IMR-90 (cell line): ENCODE measurements around the gene GATA2. TPM values are rescaled to one million over a fixed set of nuclear protein-coding genes. Genes with fewer than 3 reads are reported as not detected.
A peak's percentile ranks its signal among the peaks of the same experiment; 100 is the strongest.

Experiments
- ATAC-seq: fragments of 200-7000 bp; cut with Tn5 transposase; 2 replicates; pipeline ENCODE4 v1.9.1; 2020; ENCODE audit warnings: low read depth, mild to moderate bottlenecking, moderate library complexity
- BruUV-seq: library from RNA; stranded (reverse); fragments of 400-500 nt; replicated peaks from 2 replicates; lab custom pipeline; 2021; lab: Mats Ljungman, UMichigan
- CTCF ChIA-PET: fragments of 300-600 bp; formaldehyde crosslinking; extraction: SDS; loops from one replicate; lab custom pipeline; 2021; ENCODE audit warnings: antibody characterized with exemption; lab: Yijun Ruan, JAX
- POLR2A ChIA-PET: fragments of 300-600 bp; sonication (Branson Sonifier 250); formaldehyde crosslinking; loops from one replicate; lab custom pipeline; 2022; ENCODE audit warnings: antibody characterized with exemption; ENCODE audit not compliant: unreplicated experiment; lab: Charles Lee
- DNase-seq: peaks from one replicate; pipeline ENCODE4 v3.0.0; 2013
- H2AFZ ChIP-seq: replicated peaks from 2 replicates; pipeline ENCODE3; 2013; ENCODE audit warnings: low read length, mild to moderate bottlenecking; ENCODE audit not compliant: poor library complexity
- H2AK5ac ChIP-seq: 2 replicates; pipeline ENCODE4 v1.6.1; 2013; ENCODE audit warnings: low read depth, low read length, inconsistent platforms
- H2AK9ac ChIP-seq: replicated peaks from 2 replicates; pipeline ENCODE3; 2013; ENCODE audit warnings: mild to moderate bottlenecking, low read depth, low read length, moderate library complexity; ENCODE audit not compliant: poor library complexity
- H2BK120ac ChIP-seq: 2 replicates; pipeline ENCODE4 v1.6.1; 2013; ENCODE audit warnings: low read depth, low read length, inconsistent platforms
- H2BK15ac ChIP-seq: 3 replicates; pipeline ENCODE4 v1.6.1; 2013; ENCODE audit warnings: low read depth, low read length, inconsistent platforms
- H2BK20ac ChIP-seq: 2 replicates; pipeline ENCODE4 v1.6.1; 2013; ENCODE audit warnings: low read depth, mild to moderate bottlenecking, inconsistent platforms, low read length, moderate library complexity
- H2BK5ac ChIP-seq: 2 replicates; pipeline ENCODE4 v1.6.1; 2013; ENCODE audit warnings: mild to moderate bottlenecking, low read depth, low read length, inconsistent platforms; ENCODE audit not compliant: poor library complexity, severe bottlenecking
- H3K14ac ChIP-seq: replicated peaks from 2 replicates; pipeline ENCODE4 v1.6.1; 2013; ENCODE audit warnings: low read depth, low read length, inconsistent platforms
- H3K18ac ChIP-seq: 2 replicates; pipeline ENCODE4 v1.6.1; 2013; ENCODE audit warnings: low read depth, low read length, control low read depth
- H3K23ac ChIP-seq: 2 replicates; pipeline ENCODE4 v1.6.1; 2013; ENCODE audit warnings: low read depth, low read length, inconsistent platforms
- H3K27ac ChIP-seq: 2 replicates; pipeline ENCODE4 v1.5.1; 2013; ENCODE audit warnings: mild to moderate bottlenecking, control low read depth, low read length; ENCODE audit not compliant: insufficient read depth
- H3K27me3 ChIP-seq: 2 replicates; pipeline ENCODE4 v1.6.1; 2013; ENCODE audit warnings: low read length; ENCODE audit not compliant: control insufficient read depth, insufficient read depth
- H3K36me3 ChIP-seq: 2 replicates; pipeline ENCODE4 v1.6.1; 2013; ENCODE audit warnings: low read length, mixed read lengths; ENCODE audit not compliant: control insufficient read depth, insufficient read depth
- H3K4ac ChIP-seq: 2 replicates; pipeline ENCODE4 v1.6.1; 2013; ENCODE audit warnings: low read depth, low read length, inconsistent platforms
- H3K4me1 ChIP-seq: 2 replicates; pipeline ENCODE4 v1.6.1; 2013; ENCODE audit warnings: low read length, mixed read lengths; ENCODE audit not compliant: control insufficient read depth, insufficient read depth
- H3K4me2 ChIP-seq: 2 replicates; pipeline ENCODE4 v1.6.1; 2013; ENCODE audit warnings: low read depth, mild to moderate bottlenecking, control low read depth, low read length, moderate library complexity
- H3K4me3 ChIP-seq: 2 replicates; pipeline ENCODE4 v1.5.1; 2013; ENCODE audit warnings: low read depth, mild to moderate bottlenecking, control low read depth, low read length, moderate library complexity; ENCODE audit not compliant: insufficient read depth
- H3K56ac ChIP-seq: 2 replicates; pipeline ENCODE4 v1.6.1; 2013; ENCODE audit warnings: low read length, inconsistent platforms; ENCODE audit not compliant: insufficient read depth; ENCODE audit errors: extremely low read depth
- H3K79me1 ChIP-seq, 2 experiments: 2 replicates each; pipeline ENCODE4 v1.6.1; 2013; ENCODE audit warnings: low read length in 2 of 2, inconsistent platforms in 1 of 2, low read depth in 1 of 2
- H3K9ac ChIP-seq: 2 replicates; pipeline ENCODE4 v1.6.1; 2013; ENCODE audit warnings: low read depth, low read length, control low read depth
- H3K9me1 ChIP-seq: 2 replicates; pipeline ENCODE4 v1.6.1; 2013; ENCODE audit warnings: low read length, inconsistent platforms; ENCODE audit not compliant: insufficient read depth
- H3K9me3 ChIP-seq: 2 replicates; pipeline ENCODE4 v1.6.1; 2013; ENCODE audit warnings: low read length; ENCODE audit not compliant: control insufficient read depth, insufficient read depth
- H4K20me1 ChIP-seq: 2 replicates; pipeline ENCODE4 v1.6.1; 2013; ENCODE audit warnings: low read length, inconsistent platforms; ENCODE audit not compliant: insufficient read depth
- H4K5ac ChIP-seq: 2 replicates; pipeline ENCODE4 v1.6.1; 2013; ENCODE audit warnings: mild to moderate bottlenecking, low read depth, low read length, control low read depth
- H4K8ac ChIP-seq, 2 experiments: 2 replicates each; pipeline ENCODE4 v1.6.1; 2013; ENCODE audit warnings: low read depth in 2 of 2, low read length in 2 of 2, control low read depth in 1 of 2, inconsistent platforms in 1 of 2
- H4K91ac ChIP-seq: 2 replicates; pipeline ENCODE4 v1.6.1; 2013; ENCODE audit warnings: low read depth, low read length, inconsistent platforms; ENCODE audit not compliant: insufficient read depth
- FOS ChIP-seq: fragments of 150-350 bp; IDR thresholded peaks from 2 replicates; pipeline ENCODE4 v1.6.1; 2016; ENCODE audit warnings: low read depth, low read length
- WGBS, 2 experiments: methylation state at CpG; one replicate each; pipeline versions ENCODE4 v1.1.5 to v1.1.7; 2013; ENCODE audit warnings: missing lambda C conversion rate in 2 of 2; ENCODE audit not compliant: insufficient read length in 1 of 2; ENCODE audit errors: extremely low coverage in 2 of 2; 5-methylcytosine and 5-hydroxymethylcytosine counted together
- dilution Hi-C: fragments of 300-500 bp; cut with HindIII; formaldehyde crosslinking; loops from one replicate; pipeline ENCODE4 v1.14.3; 2018; ENCODE audit warnings: low sequenced_read_pairs; ENCODE audit not compliant: unreplicated experiment
- in situ Hi-C: fragments of 300-500 bp; cut with MboI; formaldehyde crosslinking; loops from 3 replicates; pipeline ENCODE4 v1.14.3; 2019; ENCODE audit warnings: low sequenced_read_pairs, inconsistent platforms, mixed read lengths
- intact Hi-C: fragments of 100-400 bp; cut with micrococcal nuclease; formaldehyde crosslinking; loops from 2 replicates; pipeline ENCODE4 v1.10.0; 2022
- polyA plus RNA-seq, 3 experiments: library from polyadenylated mRNA; depleted of rRNA; stranded (reverse); fragments of >200 nt; gene quantifications; 2 replicates each; pipeline ENCODE4 v1.2.3, GENCODE V29; 2012; ENCODE audit warnings: low replicate concordance in 1 of 3
- total RNA-seq: library from RNA; depleted of rRNA; stranded (reverse); fragments of >200 nt; gene quantifications from 2 replicates; pipeline ENCODE4 v1.2.3, GENCODE V29; 2012

The GATA2 gene
- total and polyA plus RNA-seq, 2 of the 4 experiments (the other 2 are of a cell fraction) = 2.2 to 13.5 TPM

- 3% methylated on average over 22 of the region's 26 CpGs; no CpG with 5 or more reads in 1 of the 2 experiments for WGBS, 2 experiments
- Histone ChIP-seq H2BK120ac (peak overlapping the region; percentile 41; the same call in 1 of the 2 replicates), H2AK5ac (peak overlapping the region; percentile 51; the same call in 1 of the 2 replicates), H3K4ac (no peak overlapping the region; the same call in 1 of the 2 replicates), H3K36me3 (peaks cover 6% of the 10 kb centered on the region), H3K23ac (peak overlapping the region; percentile 76), H3K18ac (no peak overlapping the region), H3K14ac (0 out of 2 replicates have a peak overlapping the region, but pooled peaks have one; percentile 60), H2BK5ac (peak overlapping the region; percentile 80), H3K4me2 (peak overlapping the region; percentile 84), H3K9me3 (no peaks in the 10 kb centered on the region), H3K56ac (no peak overlapping the region), H3K27me3 (peaks cover 42% of the 10 kb centered on the region; the same call in 1 of the 2 replicates), H3K27ac (peak overlapping the region; percentile 70), H2BK15ac (no peak overlapping the region), H3K4me1 (peaks cover 11% of the 10 kb centered on the region), H3K9ac (peak overlapping the region; percentile 79), H3K4me3 (peak overlapping the region; percentile 52), H4K5ac (no peak overlapping the region), H2BK20ac (no peak overlapping the region), H3K9me1 (no peaks in the 10 kb centered on the region), H2AK9ac (no peak overlapping the region), H3K79me1 (peaks cover 5 to 27% of the 10 kb centered on the region in 2 experiments; a peak in 3 of 4 replicates), H2AFZ (peak overlapping the region; percentile 93), H4K8ac (peak overlapping the region in 1 of 2 experiments; percentile 87; a peak in 2 of 4 replicates), H4K91ac (no peak overlapping the region), H4K20me1 (peaks cover 10% of the 10 kb centered on the region; the same call in 1 of the 2 replicates)
- dilution Hi-C loops (no loop called here), in situ Hi-C loops (loop anchor here (5.0 to 10.0 kb wide), 2 partner anchors 317 to 395 kb away; no protein-coding TSS in a partner anchor), intact Hi-C loops (loop anchor here (2.0 kb wide), 1 partner anchor 97 kb away; no protein-coding TSS in a partner anchor)
- BruUV-seq = no TSS peak
- POLR2A ChIA-PET = no interaction called here
- ATAC-seq = no peak
- TF ChIP-seq FOS = no peak
- no peak for DNase-seq
- CTCF ChIA-PET = interaction anchor here (0.5 kb wide), 1 partner anchor 189 kb away, joined by 4 read pairs; no protein-coding TSS in a partner anchor
Measured at GRCh38 chr3:128489674-128489926, 3.4 kb downstream of the GATA2 start.
